Stomach (tissue), 8 donors: ENCODE results near the gene LOC101059915.

Source experiments
- DNase-seq, 2 donors: peaks; one replicate each; pipeline versions ENCODE4 v3.0.0 to v3.0.0-alpha.2; 2013 to 2019
- H3K27ac ChIP-seq, 5 donors: fragments of 200-600 bp in 4 of 5; sonication (generic) in 4 of 5; one replicate each; pipeline ENCODE4 v1.5.1; 2013 to 2019; ENCODE audit warnings: mild to moderate bottlenecking in 1 of 5, moderate library complexity in 1 of 5
- H3K27me3 ChIP-seq, 3 donors: fragments of 200-600 bp; sonication (generic); one replicate each; pipeline ENCODE4 v1.5.1; 2017 to 2019; ENCODE audit warnings: mixed run types in 1 of 3
- H3K36me3 ChIP-seq, 4 donors: fragments of 200-600 bp; sonication (generic); 1 replicate in 3 of 4; 2 replicates in 1 of 4; pipeline ENCODE4 v1.5.1; 2016 to 2019
- H3K4me1 ChIP-seq, 4 donors: fragments of 200-600 bp; sonication (generic); one replicate each; pipeline ENCODE4 v1.5.1; 2016 to 2019
- H3K4me3 ChIP-seq, 4 donors: fragments of 200-600 bp; sonication (generic) in 3 of 4; one replicate each; pipeline ENCODE4 v1.5.1; 2016 to 2019; ENCODE audit warnings: mild to moderate bottlenecking in 1 of 4
- H3K9me3 ChIP-seq, 4 donors: fragments of 200-600 bp; sonication (generic); one replicate each; pipeline ENCODE4 v1.5.1; 2016 to 2019
- EP300 ChIP-seq: sonication (generic); formaldehyde crosslinking; IDR thresholded peaks from one replicate; pipeline ENCODE4 v1.6.1; 2017; ENCODE audit warnings: antibody characterized with exemption
- POLR2A ChIP-seq, 4 donors: fragments of 450-650 bp; IDR thresholded peaks; one replicate each; pipeline ENCODE4 v1.6.1; 2016; ENCODE audit warnings: antibody characterized with exemption in 4 of 4, control low read depth in 2 of 4, mild to moderate bottlenecking in 1 of 4, moderate library complexity in 1 of 4
- POLR2AphosphoS5 ChIP-seq, 3 donors: sonication (generic); formaldehyde crosslinking; IDR thresholded peaks; one replicate each; pipeline ENCODE4 v1.6.1; 2016; ENCODE audit warnings: antibody characterized with exemption in 3 of 3
- WGBS, 5 donors: extraction: QIAGEN DNeasy Blood & Tissue Kit in 3 of 5; methylation state at CpG; one replicate each; pipeline versions ENCODE4 v1.1.5 to v1.1.7; 2013 to 2018; 5-methylcytosine and 5-hydroxymethylcytosine counted together
- intact Hi-C: fragments of 100-400 bp; cut with DNase I; formaldehyde crosslinking; loops from one replicate; pipeline ENCODE4 v1.15.1; 2023; ENCODE audit warnings: low total_unique reads
- TF ChIP-seq, protein P1 (sequence below), 7 experiments: fragments of 450-650 bp in 4 of 7; fragments of 200-600 bp in 3 of 7; sonication (generic) in 3 of 7; IDR thresholded peaks; one replicate each; pipeline ENCODE4 v1.5.1; 2016 to 2019; ENCODE audit warnings: antibody characterized with exemption in 7 of 7, control low read depth in 2 of 7, mild to moderate bottlenecking in 1 of 7
- donor health status: healthy with polysubstance abuse.
- donor health status: Bipolar disorder and iron deficiency.
- donor health status: healthy.

LOC101059915 gene

DNA sequence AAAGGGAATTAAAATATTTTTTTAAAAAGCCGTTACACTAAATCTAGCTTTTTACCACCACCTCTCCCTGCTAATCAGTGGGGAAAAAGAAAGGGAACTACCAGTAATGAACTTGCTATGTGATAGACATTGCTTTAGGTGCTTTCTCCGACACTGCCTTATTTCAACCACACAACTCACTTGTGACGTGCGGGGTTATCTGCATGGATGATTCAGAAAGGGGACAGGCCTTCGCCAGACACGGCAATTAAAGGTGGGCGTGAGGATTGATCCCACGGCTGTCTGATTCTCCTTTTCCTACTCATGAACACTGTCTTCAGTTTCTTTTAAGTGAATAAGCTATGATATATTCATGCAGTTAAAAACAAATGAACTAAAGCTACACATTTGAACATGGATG lies 48.2 kb upstream of the LOC101059915 start:
- no peak for DNase-seq
- 74 to 90% (median 83%) methylated on average over 8 of the region's 8 CpGs for WGBS, 5 donors
- H3K4me3 ChIP-seq: no peak overlapping the region
- H3K27me3 ChIP-seq: no peaks in the 10 kb centered on the region
- TF ChIP-seq EP300 (no peak), POLR2A (IDR thresholded peaks at IDR 0.05) (no peak), POLR2AphosphoS5 (IDR thresholded peaks at IDR 0.05) (no peak)
- TF ChIP-seq, protein P1, sequence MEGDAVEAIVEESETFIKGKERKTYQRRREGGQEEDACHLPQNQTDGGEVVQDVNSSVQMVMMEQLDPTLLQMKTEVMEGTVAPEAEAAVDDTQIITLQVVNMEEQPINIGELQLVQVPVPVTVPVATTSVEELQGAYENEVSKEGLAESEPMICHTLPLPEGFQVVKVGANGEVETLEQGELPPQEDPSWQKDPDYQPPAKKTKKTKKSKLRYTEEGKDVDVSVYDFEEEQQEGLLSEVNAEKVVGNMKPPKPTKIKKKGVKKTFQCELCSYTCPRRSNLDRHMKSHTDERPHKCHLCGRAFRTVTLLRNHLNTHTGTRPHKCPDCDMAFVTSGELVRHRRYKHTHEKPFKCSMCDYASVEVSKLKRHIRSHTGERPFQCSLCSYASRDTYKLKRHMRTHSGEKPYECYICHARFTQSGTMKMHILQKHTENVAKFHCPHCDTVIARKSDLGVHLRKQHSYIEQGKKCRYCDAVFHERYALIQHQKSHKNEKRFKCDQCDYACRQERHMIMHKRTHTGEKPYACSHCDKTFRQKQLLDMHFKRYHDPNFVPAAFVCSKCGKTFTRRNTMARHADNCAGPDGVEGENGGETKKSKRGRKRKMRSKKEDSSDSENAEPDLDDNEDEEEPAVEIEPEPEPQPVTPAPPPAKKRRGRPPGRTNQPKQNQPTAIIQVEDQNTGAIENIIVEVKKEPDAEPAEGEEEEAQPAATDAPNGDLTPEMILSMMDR (IDR thresholded peaks at IDR 0.05): no peak
- no peak overlapping the region for H3K27ac ChIP-seq
- peaks cover 9 to 31% (median 22%) of the 10 kb centered on the region in 4 donors for H3K4me1 ChIP-seq
- peaks cover 0 to 7% (median 5%) of the 10 kb centered on the region in 4 donors for H3K36me3 ChIP-seq
- no peaks in the 10 kb centered on the region for H3K9me3 ChIP-seq
- intact Hi-C loops: no loop called here

DNA sequence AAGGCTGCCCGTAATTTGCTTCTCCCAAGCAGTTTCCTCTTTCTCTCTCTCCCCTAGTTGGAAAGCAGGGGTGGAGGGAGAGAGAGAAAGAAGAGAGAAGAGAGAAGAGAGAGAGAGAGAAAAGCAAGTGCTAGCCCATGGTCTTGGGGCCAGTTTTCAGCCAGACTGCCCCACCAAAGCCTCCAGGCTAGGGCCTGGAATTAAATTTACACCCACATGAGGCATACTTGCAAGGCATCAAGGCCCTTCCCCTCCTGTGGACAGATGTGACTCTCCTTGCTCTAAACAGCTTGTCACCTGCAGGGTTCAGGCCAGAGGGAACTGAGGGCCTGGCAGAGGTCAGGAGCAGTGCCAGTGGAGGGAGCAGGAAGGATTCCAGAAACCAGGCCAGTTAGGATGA lies 47.4 kb upstream of the LOC101059915 start:
- peaks cover 9 to 31% (median 22%) of the 10 kb centered on the region in 4 donors for H3K4me1 ChIP-seq
- no peaks in the 10 kb centered on the region for H3K27me3 ChIP-seq
- H3K9me3 ChIP-seq: no peaks in the 10 kb centered on the region
- no peak for DNase-seq
- peak overlapping the region in 1 of 5 donors; percentile 4 for H3K27ac ChIP-seq
- no peak overlapping the region for H3K4me3 ChIP-seq
- no peaks in the 10 kb centered on the region for H3K36me3 ChIP-seq
- intact Hi-C loops: no loop called here
- WGBS, 5 donors: 64 to 100% (median 70%) methylated on average over 1 of the region's 1 CpG
- TF ChIP-seq EP300 (no peak), POLR2AphosphoS5 (IDR thresholded peaks at IDR 0.05) (no peak), POLR2A (IDR thresholded peaks at IDR 0.05) (no peak)
- TF ChIP-seq, protein P1 (IDR thresholded peaks at IDR 0.05): no peak

DNA sequence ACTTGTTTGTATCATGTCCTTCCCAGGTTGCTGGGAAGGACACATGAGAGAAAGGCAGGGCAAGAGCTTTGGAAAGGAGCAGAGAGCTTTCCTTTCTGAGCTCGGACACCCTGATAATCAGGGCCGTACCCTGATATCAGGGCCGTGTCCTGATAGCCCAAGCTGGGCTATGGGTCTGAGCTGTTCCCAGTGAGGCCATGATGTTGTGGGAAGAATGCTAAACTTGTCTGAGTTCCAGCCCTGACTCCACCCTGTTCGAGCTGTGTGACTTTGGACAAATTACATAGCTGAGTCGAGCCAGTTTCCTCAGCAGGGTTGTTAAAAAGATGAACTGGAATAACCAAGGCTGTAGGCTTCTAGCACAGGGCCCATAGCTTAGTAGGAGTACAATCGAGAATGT lies 45.7 kb upstream of the LOC101059915 start:
- intact Hi-C loops: no loop called here
- 26 to 42% (median 31%) methylated on average over 5 to 6 of the region's 6 CpGs for WGBS, 5 donors
- H3K36me3 ChIP-seq: no peaks in the 10 kb centered on the region
- no peaks in the 10 kb centered on the region for H3K27me3 ChIP-seq
- peak in 1 of 2 donors; percentile 49 for DNase-seq
- peak overlapping the region; percentile 35 to 88 (median 77) for H3K27ac ChIP-seq
- no peak for TF ChIP-seq EP300
- no peak for TF ChIP-seq POLR2AphosphoS5 (IDR thresholded peaks at IDR 0.05)
- TF ChIP-seq POLR2A (IDR thresholded peaks at IDR 0.05): no peak
- TF ChIP-seq, protein P1 (IDR thresholded peaks at IDR 0.05): no peak
- no peaks in the 10 kb centered on the region for H3K9me3 ChIP-seq
- peaks cover 9 to 31% (median 22%) of the 10 kb centered on the region in 4 donors for H3K4me1 ChIP-seq
- H3K4me3 ChIP-seq: no peak overlapping the region

DNA sequence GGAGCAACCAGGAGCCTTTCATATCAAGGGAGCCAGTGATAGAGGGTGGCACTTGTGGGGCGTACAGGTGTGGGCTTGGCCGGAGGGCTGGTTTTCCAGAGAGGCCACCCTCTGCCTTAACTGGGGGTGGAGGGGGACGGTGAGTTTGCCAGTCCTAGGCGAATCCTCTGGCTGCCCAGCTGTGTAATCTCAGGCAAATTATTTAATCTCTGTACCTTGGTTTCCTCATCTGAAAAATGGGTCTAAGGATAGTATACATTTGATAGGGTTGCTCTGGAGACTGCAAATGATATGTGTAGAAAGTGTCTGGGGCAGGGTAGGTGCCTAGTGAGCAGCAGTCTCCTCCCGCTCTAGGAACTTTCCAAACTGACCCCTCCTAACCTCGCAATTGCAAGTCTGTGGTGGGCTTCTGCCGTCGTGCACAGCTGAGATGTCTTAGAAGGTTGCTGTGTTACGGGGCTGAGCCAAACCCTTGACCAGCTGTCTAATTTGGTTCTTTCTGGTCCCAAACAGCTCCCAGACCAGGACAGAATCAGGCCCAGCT lies 45.2 kb upstream of the LOC101059915 start:
- WGBS, 5 donors: 47 to 83% (median 71%) methylated on average over 6 to 9 of the region's 9 CpGs
- TF ChIP-seq EP300: no peak
- TF ChIP-seq POLR2A (IDR thresholded peaks at IDR 0.05): no peak
- no peak for TF ChIP-seq POLR2AphosphoS5 (IDR thresholded peaks at IDR 0.05)
- TF ChIP-seq, protein P1 (IDR thresholded peaks at IDR 0.05): no peak
- Histone ChIP-seq H3K27me3 (no peaks in the 10 kb centered on the region), H3K36me3 (no peaks in the 10 kb centered on the region), H3K4me1 (peaks cover 9 to 31% (median 22%) of the 10 kb centered on the region in 4 donors), H3K4me3 (no peak overlapping the region), H3K9me3 (no peaks in the 10 kb centered on the region), H3K27ac (peak overlapping the region; percentile 63 to 88 (median 77))
- DNase-seq: no peak
- intact Hi-C loops: no loop called here
